ENCODE results near the gene ACSL3. TPM values are rescaled to one million over a fixed set of nuclear protein-coding genes. Genes with fewer than 3 reads are reported as not detected.

Gene ACSL3
- total RNA-seq, 4 donors from 2014 or later = 31.1 to 56.3 (median 52.5) TPM

GRCh38 chr2:222888716-222889115 is 27.9 kb downstream of the ACSL3 start:
- H3K4me1 ChIP-seq = peaks cover 40 to 76% (median 51%) of the 10 kb centered on the region in 4 donors
- no peaks in the 10 kb centered on the region for H3K36me3 ChIP-seq
- TF ChIP-seq, protein P1, sequence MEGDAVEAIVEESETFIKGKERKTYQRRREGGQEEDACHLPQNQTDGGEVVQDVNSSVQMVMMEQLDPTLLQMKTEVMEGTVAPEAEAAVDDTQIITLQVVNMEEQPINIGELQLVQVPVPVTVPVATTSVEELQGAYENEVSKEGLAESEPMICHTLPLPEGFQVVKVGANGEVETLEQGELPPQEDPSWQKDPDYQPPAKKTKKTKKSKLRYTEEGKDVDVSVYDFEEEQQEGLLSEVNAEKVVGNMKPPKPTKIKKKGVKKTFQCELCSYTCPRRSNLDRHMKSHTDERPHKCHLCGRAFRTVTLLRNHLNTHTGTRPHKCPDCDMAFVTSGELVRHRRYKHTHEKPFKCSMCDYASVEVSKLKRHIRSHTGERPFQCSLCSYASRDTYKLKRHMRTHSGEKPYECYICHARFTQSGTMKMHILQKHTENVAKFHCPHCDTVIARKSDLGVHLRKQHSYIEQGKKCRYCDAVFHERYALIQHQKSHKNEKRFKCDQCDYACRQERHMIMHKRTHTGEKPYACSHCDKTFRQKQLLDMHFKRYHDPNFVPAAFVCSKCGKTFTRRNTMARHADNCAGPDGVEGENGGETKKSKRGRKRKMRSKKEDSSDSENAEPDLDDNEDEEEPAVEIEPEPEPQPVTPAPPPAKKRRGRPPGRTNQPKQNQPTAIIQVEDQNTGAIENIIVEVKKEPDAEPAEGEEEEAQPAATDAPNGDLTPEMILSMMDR (IDR thresholded peaks at IDR 0.05) = no peak
- no peak for TF ChIP-seq POLR2A (IDR thresholded peaks at IDR 0.05; ENCODE audit: low read depth)
- TF ChIP-seq POLR2AphosphoS5 (IDR thresholded peaks at IDR 0.05) = no peak
- TF ChIP-seq EP300 (IDR thresholded peaks at IDR 0.05) = no peak
- H3K9me3 ChIP-seq = no peaks in the 10 kb centered on the region
- intact Hi-C loops (cut with DNase I) = no loop called here
- no peak overlapping the region for H3K4me3 ChIP-seq
- 97% methylated on average over 7 of the region's 7 CpGs for WGBS
- H3K27ac ChIP-seq (replicated peaks in 1 of 4) = no peak overlapping the region
- H3K27me3 ChIP-seq = no peaks in the 10 kb centered on the region
- DNase-seq (ENCODE audit: extremely low spot score) = no peak

DNA sequence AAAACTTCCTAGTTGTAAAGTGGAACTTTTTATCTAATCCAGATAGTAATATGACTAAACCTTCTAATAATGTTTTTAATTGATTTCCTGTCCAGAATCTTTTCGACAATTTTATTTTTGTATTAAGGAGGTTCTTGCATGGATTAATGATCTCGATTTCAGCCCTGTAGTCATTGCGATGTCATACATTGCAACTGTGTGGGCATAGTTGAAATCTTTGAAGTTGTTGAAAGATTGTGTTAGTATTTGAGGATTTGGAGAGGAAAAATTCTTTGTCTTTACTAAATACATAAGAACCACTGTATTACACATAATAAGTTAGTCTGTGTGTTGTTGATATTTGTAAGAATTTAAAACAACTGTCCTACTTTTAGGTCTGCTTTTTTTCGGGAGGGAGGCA is 31.1 kb downstream of the ACSL3 start:
- H3K36me3 ChIP-seq = no peaks in the 10 kb centered on the region
- intact Hi-C loops (cut with DNase I) = no loop called here
- no peak overlapping the region for H3K4me3 ChIP-seq
- DNase-seq (ENCODE audit: extremely low spot score) = no peak
- H3K9me3 ChIP-seq = no peaks in the 10 kb centered on the region
- H3K27ac ChIP-seq (replicated peaks in 1 of 4) = no peak overlapping the region
- WGBS = 60% methylated on average over 4 of the region's 4 CpGs
- H3K27me3 ChIP-seq = no peaks in the 10 kb centered on the region
- H3K4me1 ChIP-seq = peaks cover 24 to 53% (median 34%) of the 10 kb centered on the region in 4 donors
- TF ChIP-seq POLR2AphosphoS5 (IDR thresholded peaks at IDR 0.05) (no peak), EP300 (IDR thresholded peaks at IDR 0.05) (no peak), POLR2A (IDR thresholded peaks at IDR 0.05; ENCODE audit: low read depth) (no peak)
- TF ChIP-seq, protein P1 (IDR thresholded peaks at IDR 0.05) = no peak

DNA sequence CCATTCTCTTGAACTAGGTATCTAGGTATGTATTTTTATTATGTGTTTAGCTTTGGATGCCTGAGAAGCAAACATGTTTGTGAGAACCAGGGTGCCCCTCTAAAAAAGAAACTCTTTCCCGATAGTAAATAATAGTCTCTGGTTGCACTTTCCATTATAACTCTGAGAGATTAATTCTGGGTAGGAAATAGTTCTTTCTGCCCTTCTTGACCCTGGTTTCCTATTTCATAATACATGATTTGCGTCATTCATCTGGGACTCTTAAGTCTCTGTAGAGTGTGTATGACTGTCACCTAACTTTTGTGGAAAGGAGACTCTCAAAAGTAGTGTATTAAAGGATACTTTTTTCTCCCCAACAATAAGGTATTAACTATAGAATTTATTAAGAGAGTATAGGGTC is 31.5 kb downstream of the ACSL3 start:
- intact Hi-C loops (cut with DNase I) = no loop called here
- Histone ChIP-seq H3K4me1 (peaks cover 24 to 49% (median 34%) of the 10 kb centered on the region in 4 donors), H3K27ac (replicated peaks in 1 of 4) (no peak overlapping the region), H3K9me3 (no peaks in the 10 kb centered on the region), H3K4me3 (no peak overlapping the region), H3K27me3 (no peaks in the 10 kb centered on the region), H3K36me3 (no peaks in the 10 kb centered on the region)
- no peak for TF ChIP-seq POLR2AphosphoS5 (IDR thresholded peaks at IDR 0.05)
- TF ChIP-seq EP300 (IDR thresholded peaks at IDR 0.05) = no peak
- DNase-seq (ENCODE audit: extremely low spot score) = no peak
- WGBS = 58% methylated on average over 2 of the region's 2 CpGs

DNA sequence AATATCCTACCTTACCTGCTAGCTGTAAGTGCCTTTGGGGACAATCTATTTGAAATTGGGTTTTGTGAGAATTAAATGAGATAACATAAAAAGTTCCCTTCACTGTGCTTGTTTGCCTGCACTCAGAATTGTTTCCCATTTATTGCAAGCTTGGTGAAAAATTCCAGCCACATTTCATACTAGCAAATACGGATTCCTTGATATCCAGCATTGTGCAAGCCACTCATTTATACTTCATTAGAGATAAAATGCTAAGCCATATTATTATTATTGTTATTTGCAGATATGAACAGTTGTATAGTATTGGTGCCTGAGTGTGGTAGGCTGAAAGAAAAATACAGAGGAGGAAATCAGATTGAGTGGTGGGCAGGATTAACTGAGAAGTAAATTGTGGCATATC is 31.9 kb downstream of the ACSL3 start:
- DNase-seq (ENCODE audit: extremely low spot score) = no peak
- no peak overlapping the region for H3K4me3 ChIP-seq
- no peaks in the 10 kb centered on the region for H3K27me3 ChIP-seq
- TF ChIP-seq, protein P1 (IDR thresholded peaks at IDR 0.05) = no peak
- TF ChIP-seq POLR2AphosphoS5 (IDR thresholded peaks at IDR 0.05) (no peak), EP300 (IDR thresholded peaks at IDR 0.05) (no peak), POLR2A (IDR thresholded peaks at IDR 0.05; ENCODE audit: low read depth) (no peak)
- intact Hi-C loops (cut with DNase I) = no loop called here
- H3K36me3 ChIP-seq = no peaks in the 10 kb centered on the region
- no peak overlapping the region for H3K27ac ChIP-seq (replicated peaks in 1 of 4)
- H3K4me1 ChIP-seq = peaks cover 24 to 47% (median 33%) of the 10 kb centered on the region in 4 donors
- WGBS = 95% methylated on average over 1 of the region's 1 CpG
- no peaks in the 10 kb centered on the region for H3K9me3 ChIP-seq

GRCh38 chr2:222893716-222894115 is 32.9 kb downstream of the ACSL3 start:
- no peaks in the 10 kb centered on the region for H3K36me3 ChIP-seq
- no peak for DNase-seq (ENCODE audit: extremely low spot score)
- WGBS = 98% methylated on average over 4 of the region's 4 CpGs
- H3K4me1 ChIP-seq = peaks cover 24 to 56% (median 40%) of the 10 kb centered on the region in 4 donors
- TF ChIP-seq, protein P1 (IDR thresholded peaks at IDR 0.05) = no peak
- TF ChIP-seq POLR2A (IDR thresholded peaks at IDR 0.05; ENCODE audit: low read depth) (no peak), POLR2AphosphoS5 (IDR thresholded peaks at IDR 0.05) (no peak), EP300 (IDR thresholded peaks at IDR 0.05) (no peak)
- H3K4me3 ChIP-seq = no peak overlapping the region
- no peaks in the 10 kb centered on the region for H3K27me3 ChIP-seq
- H3K27ac ChIP-seq (replicated peaks in 1 of 4) = no peak overlapping the region
- no peaks in the 10 kb centered on the region for H3K9me3 ChIP-seq
- intact Hi-C loops (cut with DNase I) = no loop called here
